Endothelial cell (in vitro differentiated cells): ENCODE data around the gene HNRNPLL. TPM values are rescaled to one million over a fixed set of nuclear protein-coding genes. Genes with fewer than 3 reads are reported as not detected.
"Not testable (repeated sequence)": the region's sequence is repeated elsewhere in the genome, so short reads cannot be mapped to it uniquely, and the experiment has no call there.

ENCODE experiments used
- DNase-seq: peaks from one replicate; pipeline ENCODE4 v3.0.0; 2021; ENCODE audit warnings: low spot score
- H3K27ac Mint-ChIP-seq: one replicate; pipeline ENCODE4 v1.8.0; 2021; ENCODE audit warnings: mixed read lengths, inconsistent platforms; ENCODE audit not compliant: unreplicated experiment
- H3K27me3 Mint-ChIP-seq: one replicate; pipeline ENCODE4 v1.8.0; 2021; ENCODE audit warnings: mild to moderate bottlenecking, moderate library complexity, mixed read lengths, inconsistent platforms; ENCODE audit not compliant: unreplicated experiment
- H3K36me3 Mint-ChIP-seq: one replicate; pipeline ENCODE4 v1.8.0; 2021; ENCODE audit warnings: mild to moderate bottlenecking, low read depth, mixed read lengths, inconsistent platforms; ENCODE audit not compliant: unreplicated experiment
- H3K4me1 Mint-ChIP-seq: one replicate; pipeline ENCODE4 v1.8.0; 2021; ENCODE audit warnings: mild to moderate bottlenecking, mixed read lengths, inconsistent platforms; ENCODE audit not compliant: unreplicated experiment
- H3K4me3 Mint-ChIP-seq: one replicate; pipeline ENCODE4 v1.8.0; 2021; ENCODE audit warnings: mild to moderate bottlenecking, mixed read lengths, inconsistent platforms; ENCODE audit not compliant: unreplicated experiment
- H3K9me3 Mint-ChIP-seq: one replicate; pipeline ENCODE4 v1.8.0; 2021; ENCODE audit warnings: mixed read lengths, inconsistent platforms; ENCODE audit not compliant: unreplicated experiment
- total RNA-seq: library from RNA; stranded (reverse); fragmentation: NEBNext Ultra II Directional; extraction: Animal tissue kit (Norgen Biotek cat#: 25700); gene quantifications from one replicate; pipeline ENCODE4 v1.2.1, GENCODE V29; 2021; ENCODE audit not compliant: unreplicated experiment
- TF ChIP-seq, protein P1 (sequence below): fragments of 200-600 bp; sonication (generic); IDR thresholded peaks from one replicate; pipeline ENCODE4 v1.5.0; 2021; ENCODE audit warnings: antibody characterized with exemption; ENCODE audit not compliant: unreplicated experiment

The HNRNPLL gene
- total RNA-seq, 1 donor from 2014 or later, result 57.1 TPM

DNA sequence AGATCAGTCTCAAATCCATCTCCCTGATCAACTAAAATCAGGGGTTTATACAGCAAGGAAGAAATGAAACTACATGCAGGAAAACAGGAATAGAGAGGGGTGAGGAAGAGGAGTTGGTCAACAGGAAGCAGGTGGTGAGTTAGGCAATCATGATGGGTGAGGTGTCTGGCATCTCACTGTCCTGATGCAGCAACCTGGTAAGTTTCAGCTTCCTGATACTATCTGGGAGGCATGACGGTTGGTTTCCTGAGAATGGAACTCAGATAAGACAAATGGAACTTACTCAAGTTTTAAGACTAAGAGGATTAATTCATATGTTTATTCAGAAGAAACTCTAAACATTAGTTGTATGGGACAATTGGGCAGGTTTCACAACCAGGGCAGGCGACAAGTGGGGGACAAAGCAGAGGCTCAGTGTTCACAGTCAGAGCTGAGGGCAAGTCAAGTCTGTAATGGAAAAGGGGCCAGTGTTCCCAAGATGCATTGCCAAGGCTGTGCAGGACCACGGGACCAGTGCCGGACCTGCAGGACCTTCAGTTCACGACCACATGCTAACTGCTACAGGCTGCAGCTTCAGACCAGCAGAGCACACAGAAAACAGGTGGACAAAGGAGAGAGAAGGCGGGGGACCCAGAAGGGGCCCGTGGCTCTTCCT is 45.5 kb upstream of the HNRNPLL start:
- H3K27ac Mint-ChIP-seq, result no peak overlapping the region
- peaks cover 3% of the 10 kb centered on the region for H3K36me3 Mint-ChIP-seq

DNA sequence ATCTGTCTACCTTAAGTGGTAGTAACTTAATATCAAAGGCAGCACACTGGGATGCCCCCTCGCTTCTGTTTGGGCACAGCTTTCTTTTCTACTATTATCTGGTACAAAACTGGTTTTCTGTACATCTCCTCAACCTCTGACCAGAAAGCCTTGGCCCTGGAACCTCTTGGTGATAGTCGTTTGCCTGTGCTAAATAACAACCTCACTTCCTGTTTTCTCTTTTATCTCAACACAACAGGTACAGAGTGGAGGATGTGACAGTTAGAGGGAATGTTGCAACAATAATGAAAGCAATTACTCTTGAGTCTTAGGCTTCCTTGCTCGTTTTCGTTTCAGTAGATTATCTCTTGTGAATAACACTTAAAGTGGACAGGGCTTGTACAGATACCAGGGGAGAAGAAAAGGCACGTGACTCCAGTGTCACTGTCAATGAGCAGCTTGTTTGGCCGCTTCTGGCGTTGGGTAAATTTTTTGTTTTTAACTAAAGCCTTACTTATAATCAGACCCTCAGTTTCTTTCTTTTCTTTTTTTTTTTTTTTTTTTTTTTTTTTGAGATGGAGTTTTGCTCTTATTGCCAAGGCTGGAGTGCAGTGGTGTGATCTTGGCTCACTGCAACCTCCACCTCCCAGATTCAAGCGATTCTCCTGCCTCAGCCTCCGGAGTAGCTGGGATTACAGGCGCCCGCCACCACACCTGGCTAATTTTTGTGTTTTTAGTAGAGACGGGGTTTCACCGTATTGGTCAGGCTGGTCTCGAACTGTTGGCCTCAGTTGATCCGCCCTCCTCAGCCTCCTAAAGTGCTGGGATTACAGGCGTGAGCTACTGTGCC is 41.2 kb upstream of the HNRNPLL start:
- not testable (repeated sequence) for H3K4me3 Mint-ChIP-seq, H3K36me3 Mint-ChIP-seq, DNase-seq, H3K27me3 Mint-ChIP-seq, H3K9me3 Mint-ChIP-seq
- Mint-ChIP-seq H3K4me1 (peaks cover 13% of the 10 kb centered on the region), H3K27ac (peak overlapping the region; percentile 89)

More for the DNA sequence above, 45.5 kb upstream of the HNRNPLL start:
- Mint-ChIP-seq H3K4me3 (no peak overlapping the region), H3K27me3 (peaks cover 2% of the 10 kb centered on the region), H3K4me1 (peaks cover 13% of the 10 kb centered on the region), H3K9me3 (peaks cover 9% of the 10 kb centered on the region)
- no peak for DNase-seq
- TF ChIP-seq, protein P1, sequence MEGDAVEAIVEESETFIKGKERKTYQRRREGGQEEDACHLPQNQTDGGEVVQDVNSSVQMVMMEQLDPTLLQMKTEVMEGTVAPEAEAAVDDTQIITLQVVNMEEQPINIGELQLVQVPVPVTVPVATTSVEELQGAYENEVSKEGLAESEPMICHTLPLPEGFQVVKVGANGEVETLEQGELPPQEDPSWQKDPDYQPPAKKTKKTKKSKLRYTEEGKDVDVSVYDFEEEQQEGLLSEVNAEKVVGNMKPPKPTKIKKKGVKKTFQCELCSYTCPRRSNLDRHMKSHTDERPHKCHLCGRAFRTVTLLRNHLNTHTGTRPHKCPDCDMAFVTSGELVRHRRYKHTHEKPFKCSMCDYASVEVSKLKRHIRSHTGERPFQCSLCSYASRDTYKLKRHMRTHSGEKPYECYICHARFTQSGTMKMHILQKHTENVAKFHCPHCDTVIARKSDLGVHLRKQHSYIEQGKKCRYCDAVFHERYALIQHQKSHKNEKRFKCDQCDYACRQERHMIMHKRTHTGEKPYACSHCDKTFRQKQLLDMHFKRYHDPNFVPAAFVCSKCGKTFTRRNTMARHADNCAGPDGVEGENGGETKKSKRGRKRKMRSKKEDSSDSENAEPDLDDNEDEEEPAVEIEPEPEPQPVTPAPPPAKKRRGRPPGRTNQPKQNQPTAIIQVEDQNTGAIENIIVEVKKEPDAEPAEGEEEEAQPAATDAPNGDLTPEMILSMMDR, result no peak

DNA sequence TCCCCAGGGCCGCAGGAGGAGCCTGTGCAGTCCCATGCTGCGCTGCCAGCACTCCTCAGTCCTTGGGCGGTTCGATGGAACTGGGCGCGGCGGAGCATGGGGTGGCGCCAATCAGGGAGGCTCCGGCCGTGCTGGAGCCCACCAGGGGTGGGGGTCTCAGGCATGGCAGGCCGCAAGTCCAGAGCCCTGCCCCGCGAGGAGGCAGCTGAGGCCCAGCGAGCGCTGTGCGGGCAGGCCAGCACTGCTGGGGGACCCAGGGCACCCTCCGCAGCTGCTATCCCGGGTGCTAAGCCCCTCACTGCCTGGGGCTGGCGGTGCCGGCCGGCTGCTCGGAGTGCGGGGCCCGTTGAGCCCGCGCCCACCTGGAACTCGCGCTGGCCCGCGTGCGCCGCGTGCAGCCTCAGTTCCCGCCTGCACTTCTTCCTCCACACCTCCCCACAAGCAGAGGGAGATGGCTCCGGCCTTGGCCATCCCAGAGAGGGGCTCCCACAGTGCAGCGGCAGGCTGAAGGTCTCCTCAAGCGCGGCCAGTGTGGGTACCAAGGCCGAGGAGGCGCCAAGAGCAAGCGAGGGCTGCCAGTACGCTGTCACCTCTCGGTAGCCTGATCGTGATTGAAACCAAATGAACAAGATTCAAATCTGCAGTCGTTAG is 40.4 kb upstream of the HNRNPLL start:
- H3K27me3 Mint-ChIP-seq, result peaks cover 7% of the 10 kb centered on the region
- H3K9me3 Mint-ChIP-seq, result peaks cover 5% of the 10 kb centered on the region

DNA sequence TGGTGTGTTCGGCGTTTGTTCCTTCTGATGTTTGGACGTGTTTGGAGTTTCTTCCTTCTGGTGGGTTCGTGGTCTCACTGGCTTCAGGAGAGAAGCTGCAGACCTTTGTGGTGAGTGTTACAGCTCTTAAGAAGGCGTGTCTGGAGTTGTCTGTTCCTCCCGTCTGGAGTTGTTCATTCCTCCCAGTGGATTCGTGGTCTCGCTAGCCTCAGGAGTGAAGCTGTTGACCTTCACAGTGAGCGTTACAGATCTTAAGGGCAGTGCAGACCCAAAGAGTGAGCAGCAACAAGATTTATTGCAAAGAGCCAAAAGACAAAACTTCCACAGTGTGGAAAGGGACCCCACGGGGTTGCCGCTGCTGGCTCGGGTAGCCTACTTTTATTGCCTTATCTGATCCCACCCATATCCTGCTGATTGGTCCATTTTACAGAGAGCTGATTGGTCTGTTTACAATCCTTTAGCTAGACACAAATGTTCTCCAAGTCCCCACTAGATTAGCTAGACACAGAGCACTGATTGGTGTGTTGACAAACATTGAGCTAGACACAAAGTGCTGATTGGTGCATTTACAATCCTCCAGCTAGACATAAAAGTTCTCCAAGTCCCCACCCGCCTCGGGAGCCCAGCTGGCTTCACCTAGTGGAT is 39.8 kb upstream of the HNRNPLL start:
- not testable (repeated sequence) for H3K4me3 Mint-ChIP-seq, H3K27ac Mint-ChIP-seq, H3K4me1 Mint-ChIP-seq

More for the DNA sequence above, 40.4 kb upstream of the HNRNPLL start:
- TF ChIP-seq, protein P1, result no peak
- Mint-ChIP-seq H3K4me3 (no peak overlapping the region), H3K27ac (peak overlapping the region; percentile 89), H3K4me1 (peaks cover 13% of the 10 kb centered on the region), H3K36me3 (peaks cover 8% of the 10 kb centered on the region)
- no peak for DNase-seq

DNA sequence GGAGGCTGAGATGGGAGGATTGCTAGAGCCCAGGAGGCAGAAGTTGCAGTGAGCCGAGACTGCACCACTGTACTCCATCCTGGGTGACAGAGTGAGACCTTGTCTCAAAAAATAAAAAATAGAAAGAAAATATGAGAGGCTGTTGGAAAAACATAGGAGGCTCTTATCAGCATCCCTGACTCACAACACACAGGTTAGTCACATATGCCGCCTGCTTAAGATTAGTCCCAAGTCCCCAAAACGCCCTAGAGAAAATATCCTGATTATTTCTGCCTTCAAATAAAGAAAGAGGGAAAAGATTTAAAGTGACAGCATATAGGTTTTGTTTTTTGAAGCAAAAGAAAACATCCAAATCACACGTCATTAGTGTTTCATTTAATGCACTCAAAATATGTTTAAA is 33.3 kb upstream of the HNRNPLL start:
- Mint-ChIP-seq H3K4me3 (no peak overlapping the region), H3K27ac (no peak overlapping the region), H3K27me3 (no peaks in the 10 kb centered on the region), H3K4me1 (no peaks in the 10 kb centered on the region), H3K36me3 (peaks cover 3% of the 10 kb centered on the region), H3K9me3 (no peaks in the 10 kb centered on the region)
- TF ChIP-seq, protein P1, result no peak
- no peak for DNase-seq

More for the DNA sequence above, 39.8 kb upstream of the HNRNPLL start:
- H3K36me3 Mint-ChIP-seq, H3K27me3 Mint-ChIP-seq, DNase-seq, H3K9me3 Mint-ChIP-seq: not testable (repeated sequence)
